GM19397 (cell line): Measurements from ENCODE around the gene USP17L24.
"Not testable (repeated sequence)": the region's sequence is repeated elsewhere in the genome, so short reads cannot be mapped to it uniquely, and the experiment has no call there.

ENCODE experiments used
- ATAC-seq: cut with Tn5 transposase; IDR thresholded peaks from one replicate; pipeline ENCODE4 v1.9.1; 2021; ENCODE audit warnings: mild to moderate bottlenecking, moderate library complexity; ENCODE audit not compliant: unreplicated experiment

USP17L24 gene

GRCh38 chr4:9324865-9325264 lies at the start of gene USP17L24:
TSS of gene USP17L24 (plus strand) at chr4:9325165. CDS start at chr4:9325165, 0 bp downstream.
- not testable (repeated sequence) for ATAC-seq

- not testable (repeated sequence) for ATAC-seq
These were observed 774 bp upstream of the USP17L24 start for GRCh38 chr4:9324191-9324590.

- ATAC-seq = not testable (repeated sequence)
These were observed 4.6 kb downstream of the USP17L24 start, which contains the start of gene USP17L25 for GRCh38 chr4:9329611-9330010. TSS of gene USP17L25 (plus strand) at chr4:9329911. CDS start at chr4:9329911, 0 bp downstream.

- ATAC-seq = not testable (repeated sequence)
These were observed 9.4 kb downstream of the USP17L24 start, which contains the start of gene USP17L26 for GRCh38 chr4:9334358-9334757. TSS of gene USP17L26 (plus strand) at chr4:9334658. CDS start at chr4:9334658, 0 bp downstream.

GRCh38 chr4:9339103-9339502 lies 14.1 kb downstream of the USP17L24 start, which contains the start of gene USP17L5:
TSS of gene USP17L5 (plus strand) at chr4:9339403. CDS start at chr4:9339403, 0 bp downstream.
- ATAC-seq = not testable (repeated sequence)

- ATAC-seq = not testable (repeated sequence)
These were observed 18.9 kb downstream of the USP17L24 start, which contains the start of gene USP17L27 for GRCh38 chr4:9343848-9344247. TSS of gene USP17L27 (plus strand) at chr4:9344148. CDS start at chr4:9344148, 0 bp downstream.

- ATAC-seq = not testable (repeated sequence)
These were observed 23.6 kb downstream of the USP17L24 start, which contains the start of gene USP17L28 for GRCh38 chr4:9348593-9348992. TSS of gene USP17L28 (plus strand) at chr4:9348893. CDS start at chr4:9348893, 0 bp downstream.

GRCh38 chr4:9350866-9351265 lies 25.9 kb downstream of the USP17L24 start:
- not testable (repeated sequence) for ATAC-seq

- ATAC-seq = not testable (repeated sequence)
These were observed 28.4 kb downstream of the USP17L24 start, which contains the start of gene USP17L29 for GRCh38 chr4:9353338-9353737. TSS of gene USP17L29 (plus strand) at chr4:9353638. CDS start at chr4:9353638, 0 bp downstream.

- not testable (repeated sequence) for ATAC-seq
These were observed 37.9 kb downstream of the USP17L24 start, which contains the start of gene USP17L30 for GRCh38 chr4:9362829-9363228. TSS of gene USP17L30 (plus strand) at chr4:9363129. CDS start at chr4:9363129, 0 bp downstream.
